GM12874 (cell line): ENCODE data around the gene PTGFR.

Source experiments
- CTCF ChIP-seq: IDR thresholded peaks from 2 replicates; pipeline ENCODE4 v1.5.1; 2011; ENCODE audit warnings: low read depth, mild to moderate bottlenecking, control low read depth, low read length, moderate library complexity; ENCODE audit not compliant: insufficient read depth

PTGFR gene

DNA sequence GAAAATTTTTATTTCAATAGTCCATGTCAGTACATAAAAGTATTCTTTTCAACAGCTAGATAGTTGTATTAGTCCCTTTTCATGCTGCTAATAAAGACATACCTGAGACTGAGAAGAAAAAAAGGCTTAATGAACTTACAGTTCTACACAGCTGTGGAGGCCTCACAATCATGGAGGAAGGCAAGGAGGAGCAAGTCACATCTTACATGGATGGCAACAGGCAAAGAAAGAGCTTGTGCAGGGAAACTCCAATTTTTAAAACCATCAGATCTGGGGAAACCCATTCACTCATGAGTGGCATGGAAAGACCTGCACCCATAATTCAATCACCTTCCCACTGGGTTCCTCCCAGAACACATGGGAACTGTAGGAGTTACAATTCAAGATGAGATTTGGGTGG, 50.7 kb downstream of the PTGFR start:
- no peak for TF ChIP-seq CTCF

- no peak for TF ChIP-seq CTCF
These were observed 53.3 kb downstream of the PTGFR start for GRCh38 chr1:78543941-78544643.

- no peak for TF ChIP-seq CTCF
These were observed 56.3 kb downstream of the PTGFR start for GRCh38 chr1:78547081-78547480.

DNA sequence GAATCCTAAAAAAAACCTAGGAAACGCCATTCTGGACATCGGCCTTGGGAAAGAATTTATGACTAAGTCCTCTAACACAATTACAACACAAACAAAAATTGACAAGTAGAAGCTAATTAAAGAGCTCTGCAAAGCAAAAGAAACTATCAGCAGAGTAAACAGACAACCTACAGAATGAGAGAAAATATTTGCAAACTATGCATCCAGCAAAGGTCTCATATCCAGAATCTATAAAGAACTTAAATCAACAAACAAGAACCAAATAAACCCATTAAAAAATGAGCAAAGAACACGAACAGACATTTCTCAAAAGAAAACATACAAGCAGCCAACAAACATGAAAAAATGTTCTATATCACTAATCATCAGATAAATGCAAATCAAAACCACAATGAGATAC, 58.6 kb downstream of the PTGFR start:
- TF ChIP-seq CTCF, result no peak

DNA sequence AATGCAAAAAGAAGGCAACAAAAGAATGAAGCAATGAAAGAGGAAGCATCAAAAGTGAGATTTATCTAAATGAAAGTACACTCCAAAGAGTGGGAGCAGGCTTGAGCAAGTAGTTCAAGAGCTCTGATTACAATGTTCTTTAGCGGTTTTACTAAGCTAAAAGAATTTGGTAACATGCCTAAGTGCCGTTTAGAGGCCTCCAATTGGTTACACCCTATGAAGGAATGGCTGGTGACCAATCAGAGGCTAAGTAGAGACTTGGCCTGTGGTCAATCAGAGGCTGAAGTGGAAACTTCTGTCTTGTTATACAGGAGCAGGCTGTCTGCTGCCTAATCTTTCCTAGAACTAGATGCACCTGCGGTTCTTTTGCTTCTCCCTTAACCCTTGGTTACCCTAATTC, 59.1 kb downstream of the PTGFR start:
- no peak for TF ChIP-seq CTCF

GRCh38 chr1:78553859-78554258, 63.1 kb downstream of the PTGFR start:
- TF ChIP-seq CTCF, result peak; percentile 26; the same call in 1 of the 2 replicates

DNA sequence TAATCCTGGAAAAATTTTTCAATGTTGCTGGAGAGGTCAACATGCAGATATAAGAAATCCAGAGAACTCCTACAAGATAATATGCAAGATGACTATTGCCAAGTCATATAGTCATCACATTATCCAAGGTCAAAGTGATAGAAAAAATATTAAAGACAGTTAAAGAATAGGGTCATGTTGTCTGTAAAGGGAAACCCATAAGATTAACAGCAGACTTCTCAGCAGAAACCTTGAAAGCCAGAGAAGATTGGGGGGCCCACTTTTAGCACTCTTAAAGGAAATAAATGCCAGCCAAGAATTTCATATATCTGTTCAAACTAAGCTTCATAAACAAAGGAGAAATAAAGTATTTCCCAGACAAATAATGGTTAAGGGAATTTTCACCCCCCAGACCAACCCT, 64.1 kb downstream of the PTGFR start:
- TF ChIP-seq CTCF, result no peak
